Activated CD4-positive, alpha-beta memory T cell treated with anti-CD3 and anti-CD28 coated beads for 36 hours (primary cell): Measurements from ENCODE around the gene CUL3. TPM values are rescaled to one million over a fixed set of nuclear protein-coding genes. Genes with fewer than 3 reads are reported as not detected.

Experiments
- CTCF ChIA-PET: fragments of 350-600 bp; sonication (Branson Sonifier 250); formaldehyde crosslinking; loops from one replicate; lab custom pipeline; 2021; ENCODE audit warnings: antibody characterized with exemption, inconsistent platforms; lab: Charles Lee
- POLR2A ChIA-PET: fragments of 350-600 bp; sonication (Branson Sonifier 250); formaldehyde crosslinking; loops from one replicate; lab custom pipeline; 2021; ENCODE audit warnings: antibody characterized with exemption; lab: Charles Lee
- DNase-seq: peaks from one replicate; pipeline ENCODE4 v3.0.0-alpha.2; 2020
- H3K27ac Mint-ChIP-seq: one replicate; pipeline ENCODE4 v1.8.0; 2021; ENCODE audit warnings: mixed read lengths
- H3K27me3 Mint-ChIP-seq: one replicate; pipeline ENCODE4 v1.8.0; 2021; ENCODE audit warnings: mixed read lengths
- H3K36me3 Mint-ChIP-seq: one replicate; pipeline ENCODE4 v1.8.0; 2021; ENCODE audit warnings: mixed read lengths
- H3K4me1 Mint-ChIP-seq: one replicate; pipeline ENCODE4 v1.8.0; 2021; ENCODE audit warnings: low read depth, mixed read lengths
- H3K4me3 Mint-ChIP-seq: one replicate; pipeline ENCODE4 v1.8.0; 2021; ENCODE audit warnings: mild to moderate bottlenecking, mixed read lengths
- H3K9me3 Mint-ChIP-seq: one replicate; pipeline ENCODE4 v1.8.0; 2021; ENCODE audit warnings: mixed read lengths
- intact Hi-C: fragments of 100-400 bp; cut with micrococcal nuclease; formaldehyde crosslinking; loops from one replicate; pipeline ENCODE4 v1.15.1; 2023
- total RNA-seq, 2 experiments: library from RNA; stranded (reverse); gene quantifications; one replicate each; pipeline ENCODE4 v1.2.3, GENCODE V29; 2021

The CUL3 gene
- total RNA-seq, 2 experiments from 2014 or later: 75.8 to 79.5 TPM

- CTCF ChIA-PET: interaction anchor here (1.1 kb wide), 1 partner anchor 84 kb away, joined by 3 read pairs; no protein-coding TSS in a partner anchor
These were observed 22.3 kb downstream of the CUL3 start for GRCh38 chr2:224562831-224563230.

GRCh38 chr2:224561234-224562005 lies 23.7 kb downstream of the CUL3 start:
- no peak for DNase-seq
- intact Hi-C loops: loop anchor here (1.0 to 5.0 kb wide), 7 partner anchors 9 to 366 kb away; no protein-coding TSS in a partner anchor
- POLR2A ChIA-PET: interaction anchor here (0.6 to 3.8 kb wide), 6 partner anchors 9 to 41 kb away, joined by 3 to 25 read pairs (median 7); partner anchors contain the start of gene CUL3
- Mint-ChIP-seq H3K4me3 (peak overlapping the region; percentile 17), H3K27ac (no peak overlapping the region), H3K4me1 (peaks cover 50% of the 10 kb centered on the region), H3K36me3 (peaks cover 15% of the 10 kb centered on the region), H3K9me3 (no peaks in the 10 kb centered on the region), H3K27me3 (no peaks in the 10 kb centered on the region)
- CTCF ChIA-PET: interaction anchor here (0.6 to 1.6 kb wide), 6 partner anchors 8 to 85 kb away, joined by 3 to 6 read pairs (median 4); partner anchors contain the start of gene CUL3

More at GRCh38 chr2:224562831-224563230, 22.3 kb downstream of the CUL3 start:
- Mint-ChIP-seq H3K4me1 (peaks cover 58% of the 10 kb centered on the region), H3K27me3 (no peaks in the 10 kb centered on the region), H3K27ac (no peak overlapping the region), H3K4me3 (no peak overlapping the region), H3K36me3 (peaks cover 22% of the 10 kb centered on the region), H3K9me3 (peaks cover 3% of the 10 kb centered on the region)
- POLR2A ChIA-PET: interaction anchor here (3.8 kb wide), 1 partner anchor 22 kb away, joined by 25 read pairs; the partner anchor contains the start of gene CUL3
- DNase-seq: no peak
- intact Hi-C loops: loop anchor here (5.0 kb wide), 1 partner anchor 364 kb away; no protein-coding TSS in a partner anchor

- Mint-ChIP-seq H3K27me3 (no peaks in the 10 kb centered on the region), H3K4me3 (no peak overlapping the region), H3K27ac (no peak overlapping the region), H3K9me3 (no peaks in the 10 kb centered on the region), H3K4me1 (peaks cover 50% of the 10 kb centered on the region), H3K36me3 (peaks cover 15% of the 10 kb centered on the region)
- POLR2A ChIA-PET: interaction anchor here (1.4 to 3.8 kb wide), 4 partner anchors 10 to 40 kb away, joined by 4 to 25 read pairs (median 12); partner anchors contain the start of gene CUL3
- no peak for DNase-seq
- intact Hi-C loops: loop anchor here (2.0 to 5.0 kb wide), 6 partner anchors 14 to 367 kb away; no protein-coding TSS in a partner anchor
- CTCF ChIA-PET: interaction anchor here (0.6 to 1.6 kb wide), 4 partner anchors 9 to 86 kb away, joined by 3 to 5 read pairs (median 4); partner anchors contain the start of gene CUL3
These were observed 24.6 kb downstream of the CUL3 start for GRCh38 chr2:224560549-224560948.

- DNase-seq: no peak
- Mint-ChIP-seq H3K4me1 (peaks cover 38% of the 10 kb centered on the region), H3K27ac (no peak overlapping the region), H3K36me3 (peaks cover 19% of the 10 kb centered on the region), H3K9me3 (no peaks in the 10 kb centered on the region), H3K27me3 (no peaks in the 10 kb centered on the region), H3K4me3 (no peak overlapping the region)
- ChIA-PET POLR2A (no interaction called here), CTCF (no interaction called here)
- intact Hi-C loops: no loop called here
These were observed 27.6 kb downstream of the CUL3 start for GRCh38 chr2:224557610-224558009.

GRCh38 chr2:224556381-224556780 lies 28.8 kb downstream of the CUL3 start:
- Mint-ChIP-seq H3K36me3 (peaks cover 21% of the 10 kb centered on the region), H3K27ac (peak overlapping the region; percentile 9), H3K27me3 (no peaks in the 10 kb centered on the region), H3K9me3 (no peaks in the 10 kb centered on the region), H3K4me3 (no peak overlapping the region), H3K4me1 (peaks cover 36% of the 10 kb centered on the region)
- no peak for DNase-seq
- ChIA-PET POLR2A (no interaction called here), CTCF (no interaction called here)
- intact Hi-C loops: no loop called here

- H3K4me3 Mint-ChIP-seq: no peak overlapping the region
- no peaks in the 10 kb centered on the region for H3K9me3 Mint-ChIP-seq
- no peaks in the 10 kb centered on the region for H3K27me3 Mint-ChIP-seq
- intact Hi-C loops: no loop called here
- H3K4me1 Mint-ChIP-seq: peaks cover 36% of the 10 kb centered on the region
- peak overlapping the region; percentile 9 for H3K27ac Mint-ChIP-seq
- H3K36me3 Mint-ChIP-seq: peaks cover 21% of the 10 kb centered on the region
- no peak for DNase-seq
- ChIA-PET CTCF (no interaction called here), POLR2A (no interaction called here)
These were observed 29.3 kb downstream of the CUL3 start for GRCh38 chr2:224555823-224556366.

- ChIA-PET CTCF (no interaction called here), POLR2A (no interaction called here)
- intact Hi-C loops: no loop called here
- Mint-ChIP-seq H3K27ac (no peak overlapping the region), H3K27me3 (no peaks in the 10 kb centered on the region), H3K4me1 (peaks cover 38% of the 10 kb centered on the region), H3K36me3 (peaks cover 26% of the 10 kb centered on the region), H3K9me3 (no peaks in the 10 kb centered on the region), H3K4me3 (no peak overlapping the region)
- no peak for DNase-seq
These were observed 32.4 kb downstream of the CUL3 start for GRCh38 chr2:224552771-224553170.

GRCh38 chr2:224551693-224552092 lies 33.5 kb downstream of the CUL3 start:
- no peaks in the 10 kb centered on the region for H3K9me3 Mint-ChIP-seq

GRCh38 chr2:224546926-224547325 lies 38.2 kb downstream of the CUL3 start:
- Mint-ChIP-seq H3K27me3 (no peaks in the 10 kb centered on the region), H3K27ac (peak overlapping the region; percentile 9), H3K4me1 (peaks cover 39% of the 10 kb centered on the region), H3K36me3 (peaks cover 20% of the 10 kb centered on the region), H3K9me3 (no peaks in the 10 kb centered on the region), H3K4me3 (no peak overlapping the region)
- POLR2A ChIA-PET: no interaction called here
- intact Hi-C loops: loop anchor here (2.0 kb wide), 1 partner anchor 14 kb away; no protein-coding TSS in a partner anchor
- CTCF ChIA-PET: no interaction called here
- DNase-seq: no peak

More at GRCh38 chr2:224551693-224552092, 33.5 kb downstream of the CUL3 start:
- Mint-ChIP-seq H3K36me3 (peaks cover 23% of the 10 kb centered on the region), H3K4me3 (no peak overlapping the region), H3K4me1 (peaks cover 43% of the 10 kb centered on the region), H3K27me3 (no peaks in the 10 kb centered on the region), H3K27ac (no peak overlapping the region)
- POLR2A ChIA-PET: no interaction called here
- CTCF ChIA-PET: interaction anchor here (0.7 kb wide), 1 partner anchor 474 kb away, joined by 3 read pairs; no protein-coding TSS in a partner anchor
- intact Hi-C loops: no loop called here
- no peak for DNase-seq

GRCh38 chr2:224545884-224546644 lies 39.1 kb downstream of the CUL3 start:
- Mint-ChIP-seq H3K27ac (no peak overlapping the region), H3K4me3 (no peak overlapping the region), H3K36me3 (peaks cover 24% of the 10 kb centered on the region), H3K27me3 (no peaks in the 10 kb centered on the region), H3K4me1 (peaks cover 47% of the 10 kb centered on the region), H3K9me3 (no peaks in the 10 kb centered on the region)
- POLR2A ChIA-PET: no interaction called here
- DNase-seq: no peak
- CTCF ChIA-PET: no interaction called here
- intact Hi-C loops: loop anchor here (2.0 kb wide), 1 partner anchor 15 kb away; no protein-coding TSS in a partner anchor

- Mint-ChIP-seq H3K36me3 (peaks cover 28% of the 10 kb centered on the region), H3K4me1 (peaks cover 53% of the 10 kb centered on the region), H3K4me3 (no peak overlapping the region), H3K27me3 (no peaks in the 10 kb centered on the region), H3K9me3 (peaks cover 2% of the 10 kb centered on the region), H3K27ac (no peak overlapping the region)
- no peak for DNase-seq
- intact Hi-C loops: no loop called here
- ChIA-PET CTCF (no interaction called here), POLR2A (no interaction called here)
These were observed 41.2 kb downstream of the CUL3 start for GRCh38 chr2:224543939-224544338.
